ENCODE results near the gene LILRA6. TPM values are rescaled to one million over a fixed set of nuclear protein-coding genes. Genes with fewer than 3 reads are reported as not detected.

Gene LILRA6
- total RNA-seq, 2 experiments from 2014 or later: not detected

DNA sequence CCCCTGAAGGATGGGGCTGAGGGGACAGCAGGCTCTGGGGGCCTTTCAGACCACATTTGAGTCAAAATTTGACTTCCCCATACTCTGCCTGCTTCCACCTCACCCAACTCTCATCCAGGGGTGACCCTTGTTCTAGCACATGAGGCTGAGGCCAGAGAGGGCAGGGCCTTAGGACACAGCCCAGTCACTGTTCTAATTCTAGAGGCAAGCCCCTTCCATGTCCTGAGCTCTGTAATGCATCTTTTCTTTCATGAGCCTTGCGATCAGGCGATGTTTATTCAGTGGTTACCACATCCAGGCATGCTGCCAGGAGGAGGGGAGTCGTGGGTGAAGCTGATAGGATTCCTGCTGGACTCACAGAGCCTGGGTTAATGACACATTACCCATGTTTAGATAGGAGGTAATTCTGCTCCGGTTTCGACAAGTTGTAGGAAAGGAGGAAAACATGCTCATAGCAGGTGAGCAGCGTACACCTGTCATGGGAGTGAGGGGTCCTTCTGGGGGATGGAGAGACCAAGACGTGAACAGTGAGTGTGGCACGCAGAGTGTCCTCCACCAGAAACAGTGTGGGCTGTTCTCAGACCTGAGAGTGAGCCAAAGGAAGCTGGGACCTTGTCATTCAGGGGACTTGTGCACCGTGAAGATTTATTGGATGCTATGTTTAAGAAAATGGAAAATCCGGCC is 32.6 kb downstream of the LILRA6 start:
- TF ChIP-seq EZH2phosphoT487 (IDR thresholded peaks at IDR 0.05; ENCODE audit: borderline replicate concordance, low read depth, low read length): no peak
- TF ChIP-seq, protein P1, sequence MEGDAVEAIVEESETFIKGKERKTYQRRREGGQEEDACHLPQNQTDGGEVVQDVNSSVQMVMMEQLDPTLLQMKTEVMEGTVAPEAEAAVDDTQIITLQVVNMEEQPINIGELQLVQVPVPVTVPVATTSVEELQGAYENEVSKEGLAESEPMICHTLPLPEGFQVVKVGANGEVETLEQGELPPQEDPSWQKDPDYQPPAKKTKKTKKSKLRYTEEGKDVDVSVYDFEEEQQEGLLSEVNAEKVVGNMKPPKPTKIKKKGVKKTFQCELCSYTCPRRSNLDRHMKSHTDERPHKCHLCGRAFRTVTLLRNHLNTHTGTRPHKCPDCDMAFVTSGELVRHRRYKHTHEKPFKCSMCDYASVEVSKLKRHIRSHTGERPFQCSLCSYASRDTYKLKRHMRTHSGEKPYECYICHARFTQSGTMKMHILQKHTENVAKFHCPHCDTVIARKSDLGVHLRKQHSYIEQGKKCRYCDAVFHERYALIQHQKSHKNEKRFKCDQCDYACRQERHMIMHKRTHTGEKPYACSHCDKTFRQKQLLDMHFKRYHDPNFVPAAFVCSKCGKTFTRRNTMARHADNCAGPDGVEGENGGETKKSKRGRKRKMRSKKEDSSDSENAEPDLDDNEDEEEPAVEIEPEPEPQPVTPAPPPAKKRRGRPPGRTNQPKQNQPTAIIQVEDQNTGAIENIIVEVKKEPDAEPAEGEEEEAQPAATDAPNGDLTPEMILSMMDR (conservative IDR thresholded peaks at IDR 0.05; ENCODE audit: low read length): no peak
- Histone ChIP-seq H2AFZ (ENCODE audit: low read length) (no peak overlapping the region), H3K4me2 (ENCODE audit: low read length) (no peak overlapping the region), H3K36me3 (ENCODE audit: insufficient read depth, low read length) (peaks cover 73% of the 10 kb centered on the region), H3K4me3 (ENCODE audit: low read depth, low read length, poor library complexity, severe bottlenecking) (no peak overlapping the region), H3K4me1 (ENCODE audit: insufficient read depth, low read length, poor library complexity, severe bottlenecking) (peaks cover 30% of the 10 kb centered on the region), H3K27ac (ENCODE audit: low read depth, low read length, poor library complexity, severe bottlenecking) (no peak overlapping the region), H3K9me2 (ENCODE audit: insufficient read depth, low read length) (no peaks in the 10 kb centered on the region), H3K79me2 (ENCODE audit: insufficient read depth, low read depth, low read length) (peaks cover 17% of the 10 kb centered on the region), H4K20me1 (ENCODE audit: insufficient read depth, low read length) (peaks cover 21% of the 10 kb centered on the region), H3K9me3 (ENCODE audit: low read length) (no peaks in the 10 kb centered on the region)
- intact Hi-C loops (cut with micrococcal nuclease; ENCODE audit: unreplicated experiment): no loop called here
- CTCF ChIA-PET (ENCODE audit: unreplicated experiment): no interaction called here
- no TSS peak for BruUV-seq (replicated peaks)
- POLR2A ChIA-PET: no interaction called here
- DNase-seq (ENCODE audit: low spot score): no peak

DNA sequence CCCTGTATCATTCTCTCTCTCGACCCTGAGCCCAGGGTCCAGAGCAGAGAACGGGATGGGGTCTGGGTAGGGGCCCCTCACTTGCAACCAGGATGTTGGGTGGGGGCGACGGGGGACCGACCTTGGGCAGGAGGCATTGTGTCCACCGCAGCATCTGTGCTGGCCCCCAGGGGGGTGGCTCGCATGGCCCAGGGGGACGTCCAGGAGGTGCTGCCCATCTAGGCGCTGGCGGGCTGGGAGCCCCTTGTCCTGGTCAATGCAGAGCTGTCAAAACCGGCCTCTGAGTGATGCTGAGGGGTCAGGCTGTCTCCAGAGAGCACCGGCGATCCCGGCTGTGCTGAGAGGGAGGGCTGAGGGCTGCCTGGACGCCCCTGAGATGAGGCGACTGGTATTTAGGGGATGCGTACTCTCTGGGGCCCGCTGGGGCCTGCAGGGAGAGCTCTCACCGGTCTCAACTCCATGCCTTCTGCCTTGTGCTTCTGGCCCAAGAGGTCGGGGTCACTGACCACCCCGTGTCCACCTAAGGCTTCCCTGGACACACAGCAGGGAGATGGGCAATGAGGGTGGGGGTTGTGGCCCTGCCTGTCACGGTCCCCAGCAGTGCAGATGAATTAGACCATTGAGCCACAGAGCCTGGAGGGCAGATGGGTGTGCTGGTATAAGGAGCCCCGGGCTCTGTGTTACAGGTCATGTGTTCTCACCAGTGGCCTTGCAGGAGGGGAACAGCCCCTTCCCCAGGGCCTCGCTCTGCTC is 33.4 kb downstream of the LILRA6 start:
- TF ChIP-seq EZH2phosphoT487 (IDR thresholded peaks at IDR 0.05; ENCODE audit: borderline replicate concordance, low read depth, low read length): no peak
- TF ChIP-seq, protein P1 (conservative IDR thresholded peaks at IDR 0.05; ENCODE audit: low read length): no peak
- CTCF ChIA-PET (ENCODE audit: unreplicated experiment): no interaction called here
- POLR2A ChIA-PET: no interaction called here
- Histone ChIP-seq H2AFZ (ENCODE audit: low read length) (no peak overlapping the region), H3K4me2 (ENCODE audit: low read length) (no peak overlapping the region), H3K9me3 (ENCODE audit: low read length) (no peaks in the 10 kb centered on the region), H3K9me2 (ENCODE audit: insufficient read depth, low read length) (no peaks in the 10 kb centered on the region), H3K4me1 (ENCODE audit: insufficient read depth, low read length, poor library complexity, severe bottlenecking) (peaks cover 37% of the 10 kb centered on the region), H3K79me2 (ENCODE audit: insufficient read depth, low read depth, low read length) (peaks cover 24% of the 10 kb centered on the region), H3K4me3 (ENCODE audit: low read depth, low read length, poor library complexity, severe bottlenecking) (no peak overlapping the region), H3K27ac (ENCODE audit: low read depth, low read length, poor library complexity, severe bottlenecking) (no peak overlapping the region), H4K20me1 (ENCODE audit: insufficient read depth, low read length) (peaks cover 28% of the 10 kb centered on the region), H3K36me3 (ENCODE audit: insufficient read depth, low read length) (peaks cover 78% of the 10 kb centered on the region)
- DNase-seq (ENCODE audit: low spot score): no peak
- BruUV-seq (replicated peaks): no TSS peak
- intact Hi-C loops (cut with micrococcal nuclease; ENCODE audit: unreplicated experiment): no loop called here

DNA sequence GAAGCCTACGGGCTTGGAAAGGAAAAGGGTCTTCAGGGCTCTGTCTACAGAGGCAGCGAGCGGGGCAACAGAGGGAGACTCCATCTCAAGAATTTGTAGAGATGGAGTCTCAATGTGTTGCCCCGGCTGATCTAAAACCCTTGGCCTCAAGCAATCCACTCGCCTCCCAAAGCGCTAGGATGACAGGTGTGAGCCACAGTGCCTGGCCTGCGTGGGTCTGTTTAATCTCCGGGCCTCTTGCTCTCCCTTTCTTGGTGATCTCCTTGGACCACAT is 33.9 kb downstream of the LILRA6 start:
- DNase-seq (ENCODE audit: low spot score): no peak
- ChIA-PET POLR2A (interaction anchor here (1.4 kb wide), 1 partner anchor 10 kb away, joined by 3 read pairs; no protein-coding TSS in a partner anchor), CTCF (ENCODE audit: unreplicated experiment) (no interaction called here)
- H3K9me2 ChIP-seq (ENCODE audit: insufficient read depth, low read length): no peaks in the 10 kb centered on the region
- peaks cover 29% of the 10 kb centered on the region for H3K79me2 ChIP-seq (ENCODE audit: insufficient read depth, low read depth, low read length)
- H3K4me1 ChIP-seq (ENCODE audit: insufficient read depth, low read length, poor library complexity, severe bottlenecking): peaks cover 42% of the 10 kb centered on the region
- H3K4me3 ChIP-seq (ENCODE audit: low read depth, low read length, poor library complexity, severe bottlenecking): no peak overlapping the region
- intact Hi-C loops (cut with micrococcal nuclease; ENCODE audit: unreplicated experiment): no loop called here
- no peak for TF ChIP-seq EZH2phosphoT487 (IDR thresholded peaks at IDR 0.05; ENCODE audit: borderline replicate concordance, low read depth, low read length)
- TF ChIP-seq, protein P1 (conservative IDR thresholded peaks at IDR 0.05; ENCODE audit: low read length): no peak
- H4K20me1 ChIP-seq (ENCODE audit: insufficient read depth, low read length): peaks cover 33% of the 10 kb centered on the region
- H3K36me3 ChIP-seq (ENCODE audit: insufficient read depth, low read length): peaks cover 83% of the 10 kb centered on the region
- H3K9me3 ChIP-seq (ENCODE audit: low read length): no peaks in the 10 kb centered on the region
- H2AFZ ChIP-seq (ENCODE audit: low read length): no peak overlapping the region
- no peak overlapping the region for H3K4me2 ChIP-seq (ENCODE audit: low read length)
- no TSS peak for BruUV-seq (replicated peaks)
- no peak overlapping the region for H3K27ac ChIP-seq (ENCODE audit: low read depth, low read length, poor library complexity, severe bottlenecking)
